Gastroesophageal sphincter (tissue), 4 donors: ENCODE measurements around the gene DDX1. TPM values are rescaled to one million over a fixed set of nuclear protein-coding genes. Genes with fewer than 3 reads are reported as not detected.

Experiments used
- ATAC-seq: fragments of 150-250 bp; one replicate; pipeline ENCODE4 v1.9.1; 2016; ENCODE audit warnings: mild to moderate bottlenecking, moderate library complexity
- H3K27ac ChIP-seq, 4 donors: fragments of 200-600 bp; sonication (generic) in 3 of 4; 1 replicate in 3 of 4; 2 replicates in 1 of 4; pipeline ENCODE4 v1.5.1; 2016 to 2019
- H3K27me3 ChIP-seq: fragments of 200-600 bp; sonication (generic); one replicate; pipeline ENCODE4 v1.5.1; 2019
- H3K36me3 ChIP-seq, 2 donors: fragments of 200-600 bp; sonication (generic); one replicate each; pipeline ENCODE4 v1.5.1; 2019; ENCODE audit warnings: control low read depth in 1 of 2
- H3K4me1 ChIP-seq, 3 donors: fragments of 200-600 bp; sonication (generic); 1 replicate in 2 of 3; 2 replicates in 1 of 3; pipeline ENCODE4 v1.5.1; 2016 to 2019; ENCODE audit warnings: control low read depth in 2 of 3
- H3K4me3 ChIP-seq, 2 donors: fragments of 200-600 bp; sonication (generic); one replicate each; pipeline ENCODE4 v1.5.1; 2019; ENCODE audit warnings: mild to moderate bottlenecking in 1 of 2, moderate library complexity in 1 of 2
- H3K9me3 ChIP-seq, 3 donors: fragments of 200-600 bp; sonication (generic); one replicate each; pipeline ENCODE4 v1.5.1; 2017 to 2019; ENCODE audit warnings: control low read depth in 2 of 3
- CTCF ChIP-seq, 4 experiments: fragments of 200-600 bp in 2 of 4; fragments of 450-650 bp in 2 of 4; sonication (generic) in 1 of 4; IDR thresholded peaks; one replicate each; pipeline ENCODE4 v1.5.1; 2017 to 2019; ENCODE audit warnings: antibody characterized with exemption in 4 of 4, mild to moderate bottlenecking in 2 of 4, moderate library complexity in 2 of 4
- EP300 ChIP-seq: sonication (generic); formaldehyde crosslinking; IDR thresholded peaks from one replicate; pipeline ENCODE4 v1.6.1; 2017; ENCODE audit warnings: antibody characterized with exemption, mild to moderate bottlenecking
- POLR2A ChIP-seq, 2 donors: fragments of 450-650 bp; IDR thresholded peaks; one replicate each; pipeline ENCODE4 v1.6.1; 2017; ENCODE audit warnings: antibody characterized with exemption in 2 of 2, mild to moderate bottlenecking in 2 of 2, moderate library complexity in 1 of 2
- POLR2AphosphoS5 ChIP-seq: sonication (generic); formaldehyde crosslinking; IDR thresholded peaks from one replicate; pipeline ENCODE4 v1.6.1; 2017; ENCODE audit warnings: antibody characterized with exemption
- WGBS, 2 donors: methylation state at CpG; one replicate each; pipeline ENCODE4 v1.1.5; 2018; ENCODE audit warnings: low coverage in 1 of 2; 5-methylcytosine and 5-hydroxymethylcytosine counted together
- total RNA-seq, 4 donors: library from RNA; depleted of rRNA; stranded (reverse); fragments of >200 nt; gene quantifications; one replicate each; pipeline ENCODE4 v1.1.0, GENCODE V29; 2016

The DDX1 gene
- total RNA-seq, 4 donors from 2014 or later: 66.7 to 88.9 (median 67.4) TPM

GRCh38 chr2:15603948-15604347 lies 12.3 kb downstream of the DDX1 start:
- Histone ChIP-seq H3K27ac (no peak overlapping the region), H3K9me3 (no peaks in the 10 kb centered on the region), H3K36me3 (peaks cover 17 to 100% of the 10 kb centered on the region in 2 donors), H3K4me3 (no peak overlapping the region), H3K27me3 (no peaks in the 10 kb centered on the region), H3K4me1 (no peaks in the 10 kb centered on the region)
- TF ChIP-seq CTCF (IDR thresholded peaks at IDR 0.05): no peak
- no peak for TF ChIP-seq POLR2AphosphoS5
- TF ChIP-seq POLR2A (IDR thresholded peaks at IDR 0.05): no peak
- 90 to 93% methylated on average over 2 of the region's 2 CpGs for WGBS, 2 donors
- ATAC-seq: no peak

- no peak for ATAC-seq
- Histone ChIP-seq H3K27me3 (no peaks in the 10 kb centered on the region), H3K9me3 (no peaks in the 10 kb centered on the region), H3K36me3 (peaks cover 9 to 100% of the 10 kb centered on the region in 2 donors), H3K4me3 (no peak overlapping the region), H3K27ac (no peak overlapping the region), H3K4me1 (no peaks in the 10 kb centered on the region)
- 55 to 57% methylated on average over 1 of the region's 1 CpG for WGBS, 2 donors
- TF ChIP-seq POLR2A (IDR thresholded peaks at IDR 0.05): no peak
- no peak for TF ChIP-seq EP300
- TF ChIP-seq POLR2AphosphoS5: no peak
Observed at GRCh38 chr2:15605721-15606120, 14.1 kb downstream of the DDX1 start.

- Histone ChIP-seq H3K36me3 (peaks cover 9 to 90% of the 10 kb centered on the region in 2 donors), H3K27ac (no peak overlapping the region), H3K27me3 (no peaks in the 10 kb centered on the region), H3K9me3 (no peaks in the 10 kb centered on the region), H3K4me1 (no peaks in the 10 kb centered on the region), H3K4me3 (no peak overlapping the region)
- 79 to 85% methylated on average over 8 of the region's 8 CpGs for WGBS, 2 donors
- no peak for ATAC-seq
- TF ChIP-seq POLR2A (IDR thresholded peaks at IDR 0.05) (no peak), CTCF (IDR thresholded peaks at IDR 0.05) (no peak), EP300 (no peak), POLR2AphosphoS5 (no peak)
Observed at GRCh38 chr2:15606481-15607441, 15.1 kb downstream of the DDX1 start.

GRCh38 chr2:15607709-15608391 lies 16.2 kb downstream of the DDX1 start:
- Histone ChIP-seq H3K4me1 (no peaks in the 10 kb centered on the region), H3K4me3 (no peak overlapping the region), H3K9me3 (no peaks in the 10 kb centered on the region), H3K27me3 (no peaks in the 10 kb centered on the region), H3K36me3 (peaks cover 9 to 79% of the 10 kb centered on the region in 2 donors), H3K27ac (no peak overlapping the region)
- TF ChIP-seq CTCF (IDR thresholded peaks at IDR 0.05) (no peak), POLR2AphosphoS5 (no peak), EP300 (no peak), POLR2A (IDR thresholded peaks at IDR 0.05) (no peak)
- no peak for ATAC-seq
- WGBS, 2 donors: 87 to 93% methylated on average over 6 of the region's 7 CpGs

GRCh38 chr2:15608392-15608761 lies 16.7 kb downstream of the DDX1 start:
- H3K9me3 ChIP-seq: no peaks in the 10 kb centered on the region
- H3K27ac ChIP-seq: no peak overlapping the region
- WGBS, 2 donors: 96 to 97% methylated on average over 3 of the region's 4 CpGs
- no peak overlapping the region for H3K4me3 ChIP-seq
- H3K36me3 ChIP-seq: peaks cover 9 to 79% of the 10 kb centered on the region in 2 donors
- TF ChIP-seq EP300 (no peak), CTCF (IDR thresholded peaks at IDR 0.05) (no peak), POLR2A (IDR thresholded peaks at IDR 0.05) (no peak), POLR2AphosphoS5 (no peak)
- no peak for ATAC-seq
- no peaks in the 10 kb centered on the region for H3K4me1 ChIP-seq
- H3K27me3 ChIP-seq: no peaks in the 10 kb centered on the region
